Endothelial cell of umbilical vein (primary cell): ENCODE measurements around the gene STRIT1.

Source experiments
- EZH2 ChIP-seq: IDR thresholded peaks from 2 replicates; pipeline ENCODE4 v1.6.1; 2012; ENCODE audit warnings: borderline replicate concordance, low read depth, mild to moderate bottlenecking, moderate library complexity, low read length, inconsistent platforms; ENCODE audit not compliant: severe bottlenecking
- FOS ChIP-seq: IDR thresholded peaks from 2 replicates; pipeline ENCODE4 v1.6.1; 2011; ENCODE audit warnings: mild to moderate bottlenecking, low read length, moderate library complexity, borderline replicate concordance; ENCODE audit not compliant: insufficient read depth
- POLR2A ChIP-seq: IDR thresholded peaks from 2 replicates; pipeline ENCODE4 v1.6.1; 2012; ENCODE audit warnings: low read depth, mild to moderate bottlenecking, control low read depth, low read length
- POLR2AphosphoS5 ChIP-seq: IDR thresholded peaks from 2 replicates; pipeline ENCODE4 v1.6.1; 2012; ENCODE audit warnings: low read depth, mild to moderate bottlenecking, control low read depth, low read length, moderate library complexity; ENCODE audit not compliant: insufficient read depth
- TF ChIP-seq, protein P1 (sequence below), 2 donors: IDR thresholded peaks; 1 replicate in 1 of 2; 2 replicates in 1 of 2; pipeline ENCODE4 v1.5.1; 2011; ENCODE audit warnings: low read length in 2 of 2, mild to moderate bottlenecking in 2 of 2, moderate library complexity in 2 of 2, control low read depth in 1 of 2, inconsistent platforms in 1 of 2, low read depth in 1 of 2; ENCODE audit not compliant: insufficient read depth in 1 of 2; ENCODE audit errors: extremely low read depth in 1 of 2
- TF ChIP-seq, protein P2 (sequence below): IDR thresholded peaks from 2 replicates; pipeline ENCODE4 v1.6.1; 2011; ENCODE audit not compliant: insufficient read depth, insufficient read length

DNA sequence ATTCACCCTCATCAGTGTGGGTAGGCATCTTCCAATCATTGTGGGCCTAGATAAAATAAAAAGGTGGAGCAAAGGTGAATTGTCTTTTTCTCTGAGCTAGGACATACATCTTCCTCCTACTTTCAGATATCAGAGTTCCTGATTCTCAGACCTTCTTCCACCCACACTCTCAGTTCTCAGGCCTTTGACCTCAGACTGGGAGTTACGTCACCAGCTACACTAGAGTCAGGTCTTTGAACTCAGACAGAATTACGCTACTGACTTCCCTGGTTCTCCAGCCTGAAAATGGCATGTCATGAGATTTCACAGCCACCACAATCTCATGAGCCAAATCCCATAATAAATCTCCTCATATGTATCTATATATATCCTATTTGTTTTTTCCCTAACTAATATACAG lies 39.0 kb downstream of the STRIT1 start:
- TF ChIP-seq, protein P1, sequence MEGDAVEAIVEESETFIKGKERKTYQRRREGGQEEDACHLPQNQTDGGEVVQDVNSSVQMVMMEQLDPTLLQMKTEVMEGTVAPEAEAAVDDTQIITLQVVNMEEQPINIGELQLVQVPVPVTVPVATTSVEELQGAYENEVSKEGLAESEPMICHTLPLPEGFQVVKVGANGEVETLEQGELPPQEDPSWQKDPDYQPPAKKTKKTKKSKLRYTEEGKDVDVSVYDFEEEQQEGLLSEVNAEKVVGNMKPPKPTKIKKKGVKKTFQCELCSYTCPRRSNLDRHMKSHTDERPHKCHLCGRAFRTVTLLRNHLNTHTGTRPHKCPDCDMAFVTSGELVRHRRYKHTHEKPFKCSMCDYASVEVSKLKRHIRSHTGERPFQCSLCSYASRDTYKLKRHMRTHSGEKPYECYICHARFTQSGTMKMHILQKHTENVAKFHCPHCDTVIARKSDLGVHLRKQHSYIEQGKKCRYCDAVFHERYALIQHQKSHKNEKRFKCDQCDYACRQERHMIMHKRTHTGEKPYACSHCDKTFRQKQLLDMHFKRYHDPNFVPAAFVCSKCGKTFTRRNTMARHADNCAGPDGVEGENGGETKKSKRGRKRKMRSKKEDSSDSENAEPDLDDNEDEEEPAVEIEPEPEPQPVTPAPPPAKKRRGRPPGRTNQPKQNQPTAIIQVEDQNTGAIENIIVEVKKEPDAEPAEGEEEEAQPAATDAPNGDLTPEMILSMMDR (IDR thresholded peaks at IDR 0.05; ENCODE audit: extremely low read depth in 1 of 2, insufficient read depth in 1 of 2, low read depth in 1 of 2, low read length in 2 of 2): no peak
- TF ChIP-seq, protein P2, sequence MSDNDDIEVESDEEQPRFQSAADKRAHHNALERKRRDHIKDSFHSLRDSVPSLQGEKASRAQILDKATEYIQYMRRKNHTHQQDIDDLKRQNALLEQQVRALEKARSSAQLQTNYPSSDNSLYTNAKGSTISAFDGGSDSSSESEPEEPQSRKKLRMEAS: no peak
- no peak for TF ChIP-seq FOS
- no peak for TF ChIP-seq POLR2A
- TF ChIP-seq EZH2: no peak
- no peak for TF ChIP-seq POLR2AphosphoS5
